HG03520 (cell line): ENCODE measurements around the gene SLC44A2.
"Not testable (repeated sequence)": the region's sequence is repeated elsewhere in the genome, so short reads cannot be mapped to it uniquely, and the experiment has no call there.

Source experiments
- ATAC-seq: cut with Tn5 transposase; IDR thresholded peaks from one replicate; pipeline ENCODE4 v1.9.1; 2021; ENCODE audit warnings: mild to moderate bottlenecking, moderate library complexity; ENCODE audit not compliant: unreplicated experiment

SLC44A2 gene

DNA sequence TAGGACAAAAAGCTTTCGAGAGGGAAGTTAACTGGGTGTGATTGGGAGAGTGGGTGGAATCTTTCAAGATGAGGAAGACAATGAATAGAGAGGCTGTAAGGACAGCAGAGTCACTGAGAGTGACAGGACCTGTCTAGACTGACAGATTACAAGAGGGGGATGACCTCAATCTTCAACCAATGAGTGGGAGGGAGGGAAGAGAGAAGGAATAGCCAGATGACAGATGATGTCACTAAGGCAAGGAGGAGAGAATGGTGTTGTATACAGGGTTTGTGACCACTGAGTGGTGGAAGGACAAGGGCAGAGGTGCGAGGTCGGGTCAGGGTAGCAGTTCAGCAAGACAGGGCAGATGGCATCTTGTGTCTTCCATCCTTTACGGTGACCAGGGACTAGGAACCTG lies 23.0 kb downstream of the SLC44A2 start:
- ATAC-seq = no peak

DNA sequence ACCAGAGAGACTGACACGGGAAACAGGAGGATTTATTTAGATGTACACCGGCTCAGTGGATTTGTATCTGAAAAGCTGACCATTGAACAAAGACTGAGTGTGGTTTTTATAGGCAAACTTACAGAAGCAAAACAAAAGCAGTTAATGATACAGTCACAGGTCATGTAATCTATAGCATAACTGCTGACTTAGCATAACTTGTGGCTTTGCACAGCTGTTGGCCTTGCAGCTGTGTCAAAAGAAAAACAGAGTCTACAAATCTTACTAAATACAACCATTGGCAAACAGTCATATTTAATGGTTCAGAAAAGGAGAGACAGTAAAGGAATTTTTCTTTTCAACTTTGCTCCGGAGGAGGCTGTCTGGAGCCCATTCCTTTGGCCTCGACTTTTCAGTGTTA lies 26.5 kb downstream of the SLC44A2 start:
- no peak for ATAC-seq

GRCh38 chr19:10653482-10653731 lies 28.1 kb downstream of the SLC44A2 start:
- ATAC-seq = no peak

- peak; percentile 64 for ATAC-seq
Measured at GRCh38 chr19:10653732-10654609, 28.6 kb downstream of the SLC44A2 start, which contains the start of gene ILF3. TSS of gene ILF3 (plus strand) at chr19:10654346. CDS start at chr19:10670606, 16,260 bp downstream.

- ATAC-seq = peak; percentile 19
Measured at GRCh38 chr19:10654610-10655456, 29.5 kb downstream of the SLC44A2 start.

GRCh38 chr19:10655457-10656312 lies 30.3 kb downstream of the SLC44A2 start:
- no peak for ATAC-seq

DNA sequence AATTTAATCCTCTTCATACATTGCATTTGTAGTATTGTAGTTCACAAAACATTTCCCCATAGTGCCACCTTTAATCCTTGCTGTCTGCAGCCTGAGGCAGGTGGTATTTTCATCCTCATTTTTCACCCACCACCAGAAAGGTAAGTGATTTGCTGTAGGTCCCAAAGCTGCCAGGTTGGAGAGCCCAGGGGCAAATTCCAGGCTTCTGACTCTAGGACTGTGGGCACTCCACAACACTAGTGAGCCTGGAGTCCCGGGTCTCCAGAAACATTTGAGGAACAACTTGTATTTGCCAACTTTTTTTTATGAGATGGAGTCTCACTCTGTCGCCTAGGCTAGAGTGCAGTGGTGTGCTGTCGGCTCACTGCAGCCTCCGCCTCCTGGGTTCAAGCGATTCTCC lies 35.0 kb downstream of the SLC44A2 start:
- no peak for ATAC-seq

- no peak for ATAC-seq
Measured at GRCh38 chr19:10661946-10662345, 36.6 kb downstream of the SLC44A2 start.

GRCh38 chr19:10662384-10663251 lies 37.3 kb downstream of the SLC44A2 start:
- no peak for ATAC-seq

DNA sequence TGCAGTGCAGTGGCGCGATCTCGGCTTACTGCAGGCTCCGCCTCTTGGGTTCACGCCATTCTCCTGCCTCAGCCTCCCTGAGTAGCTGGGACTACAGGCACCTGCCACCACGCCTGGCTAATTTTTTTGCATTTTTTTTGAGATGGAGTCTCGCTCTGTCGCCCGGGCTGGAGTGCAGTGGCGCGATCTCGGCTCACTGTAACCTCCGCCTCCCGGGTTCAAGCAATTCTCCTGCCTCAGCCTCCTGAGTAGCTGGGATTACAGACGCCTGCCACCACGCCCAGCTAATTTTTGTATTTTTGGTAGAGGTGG lies 37.9 kb downstream of the SLC44A2 start:
- not testable (repeated sequence) for ATAC-seq

DNA sequence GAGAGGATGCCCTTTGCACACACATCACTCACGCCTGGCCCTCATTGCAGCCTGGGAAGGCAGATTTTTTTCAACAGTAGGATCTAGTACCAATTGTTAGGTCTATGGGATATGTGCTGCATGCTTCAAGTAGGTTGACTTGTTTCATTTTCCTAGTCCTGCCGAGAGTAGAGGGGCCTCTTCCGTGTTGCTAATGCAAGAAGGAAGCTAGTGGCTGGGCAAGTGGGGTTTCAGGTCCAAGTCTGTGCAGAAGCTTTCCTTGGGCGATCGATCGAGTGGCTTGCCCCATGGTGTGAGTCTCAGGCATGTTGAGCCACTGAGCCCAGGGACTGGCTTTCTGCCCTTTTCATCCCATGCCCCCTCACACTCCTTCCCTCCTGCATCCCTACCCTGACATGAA lies 42.5 kb downstream of the SLC44A2 start:
- no peak for ATAC-seq

DNA sequence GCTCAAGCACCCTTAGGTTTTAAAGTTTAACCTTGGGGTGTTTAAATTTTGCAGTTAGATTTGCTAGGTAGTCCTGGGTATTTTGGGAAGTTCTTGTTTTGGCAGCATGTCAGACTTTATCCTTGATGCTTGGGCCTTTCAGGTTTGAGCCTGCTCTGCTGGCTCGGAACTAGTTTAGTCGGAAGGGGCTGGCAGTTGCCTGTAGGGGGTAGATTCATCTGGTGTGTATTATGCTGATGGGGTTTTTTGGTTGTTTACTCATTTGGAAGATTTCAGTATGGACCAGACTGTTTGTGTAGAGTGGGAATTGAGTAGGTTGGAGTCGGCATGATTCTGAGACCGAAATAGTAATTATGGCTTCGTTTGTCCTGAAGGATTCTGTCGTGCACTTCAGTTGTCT lies 43.9 kb downstream of the SLC44A2 start:
- no peak for ATAC-seq

DNA sequence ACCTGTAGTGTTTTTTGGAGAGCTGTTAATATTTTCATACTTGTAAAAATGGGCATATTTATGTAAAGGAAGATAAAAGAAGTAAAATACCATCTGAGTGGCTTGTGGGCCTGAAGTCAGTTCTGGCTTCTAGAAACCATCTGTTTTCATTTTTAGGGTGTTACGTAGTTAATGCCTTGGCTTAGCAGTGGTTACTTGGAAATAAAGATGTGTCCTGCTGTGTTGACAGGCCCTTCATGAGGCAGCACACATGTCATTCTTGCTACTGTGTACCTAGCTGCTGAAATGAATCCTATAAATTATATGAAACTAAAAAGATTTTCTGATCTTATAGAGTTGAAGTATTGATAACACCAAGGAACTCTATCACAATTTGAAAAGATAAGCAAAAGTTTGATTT lies 44.8 kb downstream of the SLC44A2 start:
- ATAC-seq = no peak

DNA sequence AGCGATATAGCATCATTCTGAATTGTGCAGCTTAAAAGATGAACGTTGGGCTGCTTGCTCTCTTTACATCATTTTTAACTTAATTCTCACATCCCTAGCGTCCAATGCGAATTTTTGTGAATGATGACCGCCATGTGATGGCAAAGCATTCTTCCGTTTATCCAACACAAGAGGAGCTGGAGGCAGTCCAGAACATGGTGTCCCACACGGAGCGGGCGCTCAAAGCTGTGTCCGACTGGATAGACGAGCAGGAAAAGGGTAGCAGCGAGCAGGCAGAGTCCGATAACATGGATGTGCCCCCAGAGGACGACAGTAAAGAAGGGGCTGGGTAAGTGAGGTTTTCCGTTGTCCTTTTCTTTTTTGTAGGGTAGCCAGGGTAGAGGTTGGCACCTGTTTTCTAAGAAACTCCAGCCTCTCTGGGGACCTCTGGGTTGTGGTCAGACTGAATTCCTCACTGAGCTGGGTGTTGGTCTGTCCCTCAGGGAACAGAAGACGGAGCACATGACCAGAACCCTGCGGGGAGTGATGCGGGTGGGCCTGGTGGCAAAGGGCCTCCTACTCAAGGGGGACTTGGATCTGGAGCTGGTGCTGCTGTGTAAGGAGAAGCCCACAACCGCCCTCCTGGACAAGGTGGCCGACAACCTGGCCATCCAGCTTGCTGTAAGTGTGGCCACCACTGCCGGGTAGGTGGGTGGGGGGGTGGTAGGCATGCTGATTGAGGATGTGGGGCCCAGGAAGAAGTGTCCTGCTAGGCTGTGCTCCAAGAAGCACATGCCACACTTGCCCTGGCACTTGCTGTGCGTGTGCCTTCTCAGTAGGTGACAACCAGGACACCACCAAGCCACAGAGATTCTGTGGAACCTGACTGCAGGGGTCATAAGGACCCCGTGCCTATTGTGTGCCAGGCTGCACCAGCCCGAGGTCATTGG lies 45.8 kb downstream of the SLC44A2 start:
- ATAC-seq = no peak

DNA sequence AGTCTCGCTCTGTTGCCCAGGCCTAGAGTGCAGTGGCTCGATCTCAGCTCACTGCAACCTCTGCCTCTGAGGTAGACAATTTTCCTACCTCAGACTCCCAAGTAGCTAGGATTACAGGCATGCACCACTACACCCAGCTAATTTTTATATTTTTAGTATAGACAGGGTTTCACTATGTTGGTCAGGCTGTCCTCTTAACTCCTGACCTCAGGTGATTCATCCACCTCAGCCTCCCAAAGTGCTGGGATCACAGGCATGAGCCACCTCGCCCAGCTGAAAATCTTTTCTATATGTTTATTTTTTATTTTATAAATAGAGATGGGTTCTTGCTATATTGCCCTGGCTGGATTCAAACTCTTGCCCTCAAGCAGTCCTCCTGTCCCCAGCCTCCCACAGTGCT lies 46.6 kb downstream of the SLC44A2 start:
- not testable (repeated sequence) for ATAC-seq

DNA sequence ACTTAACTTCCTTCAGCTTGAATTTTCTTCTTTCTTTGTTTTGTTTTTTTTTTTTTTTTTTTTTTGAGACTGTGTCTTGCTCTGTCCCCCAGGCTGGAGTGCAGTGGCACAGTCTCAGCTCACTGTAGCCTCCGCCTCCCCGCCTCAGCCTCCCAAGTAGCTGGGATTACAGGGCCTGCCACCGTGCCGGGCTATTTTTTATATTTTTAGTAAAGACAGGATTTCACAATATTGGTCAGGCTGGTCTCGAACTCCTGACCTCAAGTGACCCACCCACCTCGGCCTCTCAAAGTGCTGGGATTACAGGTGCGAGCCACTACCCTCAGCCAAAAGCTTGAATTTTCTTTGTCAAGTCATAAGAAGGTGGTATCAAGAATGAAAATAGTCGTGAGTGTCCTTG lies 49.9 kb downstream of the SLC44A2 start:
- not testable (repeated sequence) for ATAC-seq

- no peak for ATAC-seq
Measured at GRCh38 chr19:10677751-10678150, 52.4 kb downstream of the SLC44A2 start.

DNA sequence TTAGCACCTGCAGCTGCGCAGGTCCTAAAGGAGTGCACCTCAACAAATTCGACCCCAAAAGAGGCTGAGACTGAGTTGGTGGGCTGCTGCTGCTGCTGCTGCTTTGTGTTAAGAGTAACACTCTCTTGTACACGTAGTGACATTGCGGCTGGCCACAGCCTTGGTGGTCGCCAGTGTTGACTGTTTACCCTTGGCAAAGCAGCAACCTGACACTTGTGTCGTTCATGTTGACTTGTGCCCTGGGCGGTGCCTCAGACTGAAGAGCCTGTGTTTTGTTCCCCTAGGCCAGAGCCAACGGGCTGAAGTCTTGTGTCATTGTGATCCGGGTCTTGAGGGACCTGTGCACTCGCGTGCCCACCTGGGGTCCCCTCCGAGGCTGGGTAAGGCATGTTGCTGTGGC lies 53.5 kb downstream of the SLC44A2 start:
- no peak for ATAC-seq

DNA sequence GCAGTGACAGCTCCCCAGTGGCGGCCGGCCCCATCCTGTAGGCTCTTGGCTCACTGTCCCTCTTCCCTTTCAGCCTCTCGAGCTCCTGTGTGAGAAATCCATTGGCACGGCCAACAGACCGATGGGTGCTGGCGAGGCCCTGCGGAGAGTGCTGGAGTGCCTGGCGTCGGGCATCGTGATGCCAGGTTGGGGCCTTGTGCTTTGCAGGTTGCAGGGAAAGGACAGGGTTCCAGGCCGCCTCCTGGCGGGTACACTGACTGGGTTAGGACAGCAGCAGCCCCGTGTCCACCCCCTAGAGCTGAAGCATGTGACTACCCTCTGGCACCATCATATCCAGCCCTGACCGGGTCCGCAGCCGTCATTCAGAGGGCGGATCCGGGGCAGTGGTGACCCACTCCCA lies 54.4 kb downstream of the SLC44A2 start:
- ATAC-seq = no peak
